Measurements from ENCODE around the gene RAD51AP2.

RAD51AP2 gene

GRCh38 chr2:17470855-17471641, 47.2 kb downstream of the RAD51AP2 start:
- Histone ChIP-seq H3K9me2 (replicated peaks; ENCODE audit: insufficient read depth, low read length) (no peaks in the 10 kb centered on the region), H3K4me3 (ENCODE audit: low read length) (no peak overlapping the region), H3F3A (ENCODE audit: insufficient read depth, low read length) (no peaks in the 10 kb centered on the region), H3K9me3 (replicated peaks; ENCODE audit: insufficient read depth, low read length) (no peaks in the 10 kb centered on the region), H3K27ac (ENCODE audit: low read length) (no peak overlapping the region), H3K27me3 (replicated peaks; ENCODE audit: insufficient read depth, low read length) (no peaks in the 10 kb centered on the region), H3K4me2 (ENCODE audit: low read depth, low read length) (no peak overlapping the region), H3K4me1 (ENCODE audit: low read length) (no peaks in the 10 kb centered on the region), H2AFZ (ENCODE audit: low read length) (no peak overlapping the region), H3K36me3 (replicated peaks; ENCODE audit: insufficient read depth, low read length) (no peaks in the 10 kb centered on the region), H3K9ac (ENCODE audit: low read length) (no peak overlapping the region), H4K20me1 (ENCODE audit: insufficient read depth, low read length) (no peaks in the 10 kb centered on the region), H3K79me2 (ENCODE audit: low read length) (no peaks in the 10 kb centered on the region)
- TF ChIP-seq EZH2phosphoT487 (IDR thresholded peaks at IDR 0.05; ENCODE audit: low read length) (no peak), EZH2 (optimal IDR thresholded peaks at IDR 0.05; ENCODE audit: low read depth, low read length) (no peak)
- TF ChIP-seq, protein P1, sequence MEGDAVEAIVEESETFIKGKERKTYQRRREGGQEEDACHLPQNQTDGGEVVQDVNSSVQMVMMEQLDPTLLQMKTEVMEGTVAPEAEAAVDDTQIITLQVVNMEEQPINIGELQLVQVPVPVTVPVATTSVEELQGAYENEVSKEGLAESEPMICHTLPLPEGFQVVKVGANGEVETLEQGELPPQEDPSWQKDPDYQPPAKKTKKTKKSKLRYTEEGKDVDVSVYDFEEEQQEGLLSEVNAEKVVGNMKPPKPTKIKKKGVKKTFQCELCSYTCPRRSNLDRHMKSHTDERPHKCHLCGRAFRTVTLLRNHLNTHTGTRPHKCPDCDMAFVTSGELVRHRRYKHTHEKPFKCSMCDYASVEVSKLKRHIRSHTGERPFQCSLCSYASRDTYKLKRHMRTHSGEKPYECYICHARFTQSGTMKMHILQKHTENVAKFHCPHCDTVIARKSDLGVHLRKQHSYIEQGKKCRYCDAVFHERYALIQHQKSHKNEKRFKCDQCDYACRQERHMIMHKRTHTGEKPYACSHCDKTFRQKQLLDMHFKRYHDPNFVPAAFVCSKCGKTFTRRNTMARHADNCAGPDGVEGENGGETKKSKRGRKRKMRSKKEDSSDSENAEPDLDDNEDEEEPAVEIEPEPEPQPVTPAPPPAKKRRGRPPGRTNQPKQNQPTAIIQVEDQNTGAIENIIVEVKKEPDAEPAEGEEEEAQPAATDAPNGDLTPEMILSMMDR (IDR thresholded peaks at IDR 0.05; ENCODE audit: low read length) = peak; percentile 73
- DNase-seq = peak; percentile 28

DNA sequence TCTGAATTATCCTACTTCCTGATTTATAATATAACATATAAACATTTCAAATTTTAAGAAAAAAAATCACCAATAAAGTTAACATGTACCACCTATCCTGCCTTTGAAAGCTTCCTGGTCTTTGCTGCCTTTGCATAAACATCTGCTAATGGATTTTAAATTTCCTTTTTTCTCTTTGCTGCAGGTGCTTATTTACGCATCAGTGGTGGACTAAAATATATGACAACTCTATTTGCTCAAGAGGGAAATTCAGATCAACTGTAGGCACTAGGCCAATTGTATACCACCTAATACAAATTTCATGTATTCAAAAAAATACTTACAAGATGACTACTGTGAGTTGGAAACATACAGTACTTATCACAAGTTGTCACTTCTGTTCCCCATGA, 57.2 kb downstream of the RAD51AP2 start:
- no peak overlapping the region for H2AFZ ChIP-seq (ENCODE audit: low read length)
- no peak for DNase-seq
- no peaks in the 10 kb centered on the region for H3K4me1 ChIP-seq (ENCODE audit: low read length)
- H3K4me2 ChIP-seq (ENCODE audit: low read depth, low read length) = no peak overlapping the region
- TF ChIP-seq EZH2phosphoT487 (IDR thresholded peaks at IDR 0.05; ENCODE audit: low read length) (no peak), EZH2 (optimal IDR thresholded peaks at IDR 0.05; ENCODE audit: low read depth, low read length) (no peak)
- TF ChIP-seq, protein P1 (IDR thresholded peaks at IDR 0.05; ENCODE audit: low read length) = no peak
- H3K9me2 ChIP-seq (replicated peaks; ENCODE audit: insufficient read depth, low read length) = no peaks in the 10 kb centered on the region
- no peaks in the 10 kb centered on the region for H3K79me2 ChIP-seq (ENCODE audit: low read length)
- H3F3A ChIP-seq (ENCODE audit: insufficient read depth, low read length) = no peaks in the 10 kb centered on the region
- no peaks in the 10 kb centered on the region for H3K27me3 ChIP-seq (replicated peaks; ENCODE audit: insufficient read depth, low read length)
- no peak overlapping the region for H3K4me3 ChIP-seq (ENCODE audit: low read length)
- H3K36me3 ChIP-seq (replicated peaks; ENCODE audit: insufficient read depth, low read length) = no peaks in the 10 kb centered on the region
- H3K9ac ChIP-seq (ENCODE audit: low read length) = no peak overlapping the region
- no peaks in the 10 kb centered on the region for H3K9me3 ChIP-seq (replicated peaks; ENCODE audit: insufficient read depth, low read length)
- H3K27ac ChIP-seq (ENCODE audit: low read length) = no peak overlapping the region
- no peaks in the 10 kb centered on the region for H4K20me1 ChIP-seq (ENCODE audit: insufficient read depth, low read length)

All from MM.1S (cell line).